IPS-18a (cell line): ENCODE results near the gene SLC43A2.

Source experiments
- H3K27ac ChIP-seq: one replicate; pipeline ENCODE4 v1.5.1; 2013; ENCODE audit warnings: low read length
- H3K27me3 ChIP-seq: one replicate; pipeline ENCODE4 v1.6.1; 2013; ENCODE audit warnings: mild to moderate bottlenecking, low read length; ENCODE audit not compliant: control insufficient read depth, insufficient read depth
- H3K36me3 ChIP-seq: one replicate; pipeline ENCODE4 v1.6.1; 2013; ENCODE audit warnings: low read depth, low read length; ENCODE audit not compliant: control insufficient read depth
- H3K4me1 ChIP-seq: one replicate; pipeline ENCODE4 v1.6.1; 2013; ENCODE audit warnings: low read depth, low read length; ENCODE audit not compliant: control insufficient read depth
- H3K4me3 ChIP-seq: one replicate; pipeline ENCODE4 v1.5.1; 2013; ENCODE audit warnings: low read length
- H3K9ac ChIP-seq: one replicate; pipeline ENCODE4 v1.6.1; 2013; ENCODE audit warnings: mild to moderate bottlenecking, low read length, moderate library complexity
- H3K9me3 ChIP-seq: one replicate; pipeline ENCODE4 v1.6.1; 2013; ENCODE audit warnings: low read depth, low read length; ENCODE audit not compliant: control insufficient read depth

SLC43A2 gene

GRCh38 chr17:1612400-1612799 lies 16.2 kb downstream of the SLC43A2 start:
- H3K36me3 ChIP-seq, result no peaks in the 10 kb centered on the region
- H3K4me1 ChIP-seq, result no peaks in the 10 kb centered on the region
- H3K4me3 ChIP-seq, result no peak overlapping the region
- H3K9ac ChIP-seq, result no peak overlapping the region
- no peaks in the 10 kb centered on the region for H3K9me3 ChIP-seq
- no peak overlapping the region for H3K27ac ChIP-seq
- H3K27me3 ChIP-seq, result no peaks in the 10 kb centered on the region

GRCh38 chr17:1611715-1612114 lies 16.9 kb downstream of the SLC43A2 start:
- no peak overlapping the region for H3K9ac ChIP-seq
- H3K9me3 ChIP-seq, result no peaks in the 10 kb centered on the region
- H3K4me1 ChIP-seq, result no peaks in the 10 kb centered on the region
- no peaks in the 10 kb centered on the region for H3K27me3 ChIP-seq
- H3K27ac ChIP-seq, result no peak overlapping the region
- H3K36me3 ChIP-seq, result no peaks in the 10 kb centered on the region
- H3K4me3 ChIP-seq, result no peak overlapping the region

GRCh38 chr17:1608676-1609075 lies 20.0 kb downstream of the SLC43A2 start:
- no peak overlapping the region for H3K27ac ChIP-seq
- no peak overlapping the region for H3K9ac ChIP-seq
- H3K4me1 ChIP-seq, result peaks cover 7% of the 10 kb centered on the region
- H3K36me3 ChIP-seq, result no peaks in the 10 kb centered on the region
- no peaks in the 10 kb centered on the region for H3K27me3 ChIP-seq
- no peak overlapping the region for H3K4me3 ChIP-seq
- H3K9me3 ChIP-seq, result no peaks in the 10 kb centered on the region

GRCh38 chr17:1607971-1608320 lies 20.7 kb downstream of the SLC43A2 start:
- H3K4me3 ChIP-seq, result no peak overlapping the region
- H3K27me3 ChIP-seq, result no peaks in the 10 kb centered on the region
- H3K4me1 ChIP-seq, result peaks cover 7% of the 10 kb centered on the region
- no peaks in the 10 kb centered on the region for H3K36me3 ChIP-seq
- no peak overlapping the region for H3K9ac ChIP-seq
- H3K27ac ChIP-seq, result no peak overlapping the region
- H3K9me3 ChIP-seq, result no peaks in the 10 kb centered on the region

- H3K9me3 ChIP-seq, result no peaks in the 10 kb centered on the region
- no peaks in the 10 kb centered on the region for H3K27me3 ChIP-seq
- H3K27ac ChIP-seq, result no peak overlapping the region
- H3K9ac ChIP-seq, result no peak overlapping the region
- H3K4me1 ChIP-seq, result peaks cover 7% of the 10 kb centered on the region
- no peak overlapping the region for H3K4me3 ChIP-seq
- H3K36me3 ChIP-seq, result no peaks in the 10 kb centered on the region
Observed at GRCh38 chr17:1606352-1606985, 22.2 kb downstream of the SLC43A2 start.

GRCh38 chr17:1605681-1606351 lies 22.8 kb downstream of the SLC43A2 start:
- H3K4me1 ChIP-seq, result peaks cover 7% of the 10 kb centered on the region
- H3K9ac ChIP-seq, result no peak overlapping the region
- H3K27me3 ChIP-seq, result no peaks in the 10 kb centered on the region
- no peaks in the 10 kb centered on the region for H3K9me3 ChIP-seq
- no peak overlapping the region for H3K27ac ChIP-seq
- no peak overlapping the region for H3K4me3 ChIP-seq
- H3K36me3 ChIP-seq, result no peaks in the 10 kb centered on the region

- Histone ChIP-seq H3K4me3 (peak overlapping the region; percentile 29), H3K9ac (no peak overlapping the region)
Observed at GRCh38 chr17:1604831-1605528, 23.7 kb downstream of the SLC43A2 start.

GRCh38 chr17:1601571-1601970 lies 27.1 kb downstream of the SLC43A2 start:
- Histone ChIP-seq H3K36me3 (no peaks in the 10 kb centered on the region), H3K4me3 (no peak overlapping the region), H3K9me3 (no peaks in the 10 kb centered on the region), H3K9ac (no peak overlapping the region), H3K27ac (no peak overlapping the region), H3K27me3 (no peaks in the 10 kb centered on the region), H3K4me1 (peaks cover 7% of the 10 kb centered on the region)

More at GRCh38 chr17:1604831-1605528, 23.7 kb downstream of the SLC43A2 start:
- Histone ChIP-seq H3K9me3 (no peaks in the 10 kb centered on the region), H3K27ac (no peak overlapping the region), H3K27me3 (no peaks in the 10 kb centered on the region), H3K4me1 (peaks cover 7% of the 10 kb centered on the region), H3K36me3 (no peaks in the 10 kb centered on the region)

GRCh38 chr17:1598399-1599095 lies 30.1 kb downstream of the SLC43A2 start:
- H3K27ac ChIP-seq, result no peak overlapping the region
- no peak overlapping the region for H3K9ac ChIP-seq
- H3K9me3 ChIP-seq, result no peaks in the 10 kb centered on the region
- H3K36me3 ChIP-seq, result no peaks in the 10 kb centered on the region
- no peak overlapping the region for H3K4me3 ChIP-seq
- H3K27me3 ChIP-seq, result no peaks in the 10 kb centered on the region
- H3K4me1 ChIP-seq, result no peaks in the 10 kb centered on the region

- Histone ChIP-seq H3K4me3 (no peak overlapping the region), H3K27ac (no peak overlapping the region), H3K27me3 (no peaks in the 10 kb centered on the region), H3K9me3 (no peaks in the 10 kb centered on the region), H3K9ac (no peak overlapping the region), H3K4me1 (no peaks in the 10 kb centered on the region), H3K36me3 (no peaks in the 10 kb centered on the region)
Observed at GRCh38 chr17:1597861-1598342, 30.7 kb downstream of the SLC43A2 start.

- H3K4me3 ChIP-seq, result no peak overlapping the region
- H3K27ac ChIP-seq, result no peak overlapping the region
- no peaks in the 10 kb centered on the region for H3K9me3 ChIP-seq
- H3K27me3 ChIP-seq, result no peaks in the 10 kb centered on the region
- H3K4me1 ChIP-seq, result no peaks in the 10 kb centered on the region
- H3K36me3 ChIP-seq, result no peaks in the 10 kb centered on the region
- no peak overlapping the region for H3K9ac ChIP-seq
Observed at GRCh38 chr17:1593630-1593931, 35.1 kb downstream of the SLC43A2 start.
